HG03354 (cell line): ENCODE measurements around the gene GFRA3.

Experiments used
- ATAC-seq: cut with Tn5 transposase; IDR thresholded peaks from one replicate; pipeline ENCODE4 v1.9.1; 2021; ENCODE audit warnings: mild to moderate bottlenecking; ENCODE audit not compliant: unreplicated experiment, poor library complexity, severe bottlenecking

Gene GFRA3

GRCh38 chr5:138210985-138211384 is 63.4 kb downstream of the GFRA3 start:
- no peak for ATAC-seq
